HG03196 (cell line): ENCODE measurements around the gene NAGK.
"Not testable (repeated sequence)": the region's sequence is repeated elsewhere in the genome, so short reads cannot be mapped to it uniquely, and the experiment has no call there.

Experiments used
- ATAC-seq: cut with Tn5 transposase; IDR thresholded peaks from one replicate; pipeline ENCODE4 v1.9.1; 2021; ENCODE audit not compliant: unreplicated experiment

NAGK gene

GRCh38 chr2:71103809-71104208 lies 35.4 kb downstream of the NAGK start:
- ATAC-seq, result no peak

GRCh38 chr2:71106463-71106862 lies 38.0 kb downstream of the NAGK start:
- ATAC-seq, result not testable (repeated sequence)

- no peak for ATAC-seq
These were observed 39.6 kb downstream of the NAGK start for GRCh38 chr2:71108091-71108490.

GRCh38 chr2:71113843-71114242 lies 45.4 kb downstream of the NAGK start:
- no peak for ATAC-seq

- ATAC-seq, result no peak
These were observed 48.6 kb downstream of the NAGK start for GRCh38 chr2:71117063-71117462.

GRCh38 chr2:71120195-71120594 lies 51.7 kb downstream of the NAGK start:
- ATAC-seq, result no peak

GRCh38 chr2:71121479-71121878 lies 53.0 kb downstream of the NAGK start:
- no peak for ATAC-seq

- no peak for ATAC-seq
These were observed 54.2 kb downstream of the NAGK start for GRCh38 chr2:71122387-71123298.

GRCh38 chr2:71125506-71126294 lies 57.3 kb downstream of the NAGK start:
- no peak for ATAC-seq

GRCh38 chr2:71126957-71127356 lies 58.5 kb downstream of the NAGK start:
- ATAC-seq, result no peak
